GM12801 (cell line): ENCODE measurements around the gene SPTB.

Experiments
- TF ChIP-seq, protein P1 (sequence below): IDR thresholded peaks from one replicate; pipeline ENCODE4 v1.5.1; 2011; ENCODE audit warnings: control low read depth; ENCODE audit not compliant: insufficient read length; ENCODE audit errors: extremely low read depth

The SPTB gene

DNA sequence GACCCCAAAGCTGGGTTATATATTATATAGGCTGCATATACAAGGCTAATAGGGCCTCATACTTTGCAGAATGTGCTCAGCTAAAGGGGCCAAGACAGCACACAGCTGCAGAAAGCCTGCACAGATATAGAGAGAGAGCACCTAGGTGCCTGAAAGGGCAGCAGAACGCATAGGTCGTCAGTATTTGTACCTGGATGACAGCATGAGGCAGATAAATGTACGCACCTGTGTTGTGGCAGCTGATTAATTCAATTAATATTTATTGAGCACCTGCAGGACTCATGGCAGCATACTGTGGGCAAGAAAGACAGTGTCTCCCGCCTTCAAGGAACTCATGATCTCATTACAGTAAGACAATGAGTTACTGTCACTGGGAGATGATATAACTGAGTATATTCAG is 33.4 kb downstream of the SPTB start:
- TF ChIP-seq, protein P1, sequence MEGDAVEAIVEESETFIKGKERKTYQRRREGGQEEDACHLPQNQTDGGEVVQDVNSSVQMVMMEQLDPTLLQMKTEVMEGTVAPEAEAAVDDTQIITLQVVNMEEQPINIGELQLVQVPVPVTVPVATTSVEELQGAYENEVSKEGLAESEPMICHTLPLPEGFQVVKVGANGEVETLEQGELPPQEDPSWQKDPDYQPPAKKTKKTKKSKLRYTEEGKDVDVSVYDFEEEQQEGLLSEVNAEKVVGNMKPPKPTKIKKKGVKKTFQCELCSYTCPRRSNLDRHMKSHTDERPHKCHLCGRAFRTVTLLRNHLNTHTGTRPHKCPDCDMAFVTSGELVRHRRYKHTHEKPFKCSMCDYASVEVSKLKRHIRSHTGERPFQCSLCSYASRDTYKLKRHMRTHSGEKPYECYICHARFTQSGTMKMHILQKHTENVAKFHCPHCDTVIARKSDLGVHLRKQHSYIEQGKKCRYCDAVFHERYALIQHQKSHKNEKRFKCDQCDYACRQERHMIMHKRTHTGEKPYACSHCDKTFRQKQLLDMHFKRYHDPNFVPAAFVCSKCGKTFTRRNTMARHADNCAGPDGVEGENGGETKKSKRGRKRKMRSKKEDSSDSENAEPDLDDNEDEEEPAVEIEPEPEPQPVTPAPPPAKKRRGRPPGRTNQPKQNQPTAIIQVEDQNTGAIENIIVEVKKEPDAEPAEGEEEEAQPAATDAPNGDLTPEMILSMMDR = no peak

DNA sequence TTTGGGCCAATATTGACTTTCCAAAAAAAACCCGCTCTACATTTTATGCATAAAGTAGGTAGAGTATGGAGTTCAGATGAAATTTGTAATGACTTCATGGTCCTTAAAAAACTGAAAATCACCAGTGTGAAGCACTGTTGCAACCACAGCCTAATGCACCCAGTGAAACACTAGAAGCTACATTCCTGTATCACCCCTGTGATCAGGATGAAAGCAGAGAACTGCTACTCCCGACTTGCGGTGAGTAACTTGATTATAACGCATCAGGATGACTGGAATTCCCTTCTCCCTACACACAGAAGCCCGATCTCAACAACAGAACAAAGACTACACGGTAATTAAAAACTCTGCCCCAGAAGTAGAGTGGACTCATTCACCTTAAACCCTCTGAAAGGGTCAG is 33.8 kb downstream of the SPTB start:
- TF ChIP-seq, protein P1 = no peak

DNA sequence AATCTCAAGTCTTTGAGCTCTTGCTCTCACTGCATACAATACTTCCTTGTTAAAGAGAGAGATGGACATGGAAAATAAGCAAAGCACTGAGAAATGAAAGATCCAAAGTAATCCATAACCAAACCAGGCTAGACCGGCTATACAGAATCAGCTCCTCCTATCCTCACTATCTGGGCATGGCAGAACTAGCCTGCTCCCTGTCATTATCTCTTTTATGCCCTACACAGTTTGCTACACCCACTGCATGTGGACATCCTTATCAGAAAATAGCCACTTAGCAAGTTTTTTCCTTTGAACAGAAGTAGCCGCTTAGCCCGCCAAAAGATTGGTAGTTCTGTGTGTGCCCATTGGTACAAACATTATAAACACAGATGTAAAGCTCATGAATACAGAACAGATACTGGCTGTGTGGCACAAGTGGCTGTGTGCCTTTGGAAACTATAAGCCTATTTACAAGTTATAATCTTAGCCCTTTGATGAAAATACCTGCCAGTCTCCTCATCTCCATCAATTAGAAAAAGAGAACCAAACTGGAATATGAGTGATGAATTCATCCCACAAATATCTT is 34.7 kb downstream of the SPTB start:
- TF ChIP-seq, protein P1 = no peak

DNA sequence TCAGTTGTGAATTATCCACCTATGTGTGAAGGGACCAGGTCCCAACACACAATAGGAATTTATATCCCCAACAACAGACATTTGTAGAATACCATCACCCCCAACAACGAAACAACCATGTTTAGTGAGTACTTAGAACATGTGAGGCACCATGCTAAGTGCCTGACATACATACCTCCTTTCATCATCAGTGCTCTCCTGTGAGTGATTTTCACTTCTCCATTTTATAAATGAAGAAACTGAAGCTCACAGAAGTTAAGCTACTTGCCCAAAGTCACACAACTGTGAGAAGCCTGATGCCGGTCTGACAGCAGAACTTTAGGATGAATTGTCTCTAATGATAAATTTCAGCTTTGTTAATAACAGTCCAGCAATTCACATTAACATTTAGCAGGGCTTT is 35.4 kb downstream of the SPTB start:
- TF ChIP-seq, protein P1 = no peak

DNA sequence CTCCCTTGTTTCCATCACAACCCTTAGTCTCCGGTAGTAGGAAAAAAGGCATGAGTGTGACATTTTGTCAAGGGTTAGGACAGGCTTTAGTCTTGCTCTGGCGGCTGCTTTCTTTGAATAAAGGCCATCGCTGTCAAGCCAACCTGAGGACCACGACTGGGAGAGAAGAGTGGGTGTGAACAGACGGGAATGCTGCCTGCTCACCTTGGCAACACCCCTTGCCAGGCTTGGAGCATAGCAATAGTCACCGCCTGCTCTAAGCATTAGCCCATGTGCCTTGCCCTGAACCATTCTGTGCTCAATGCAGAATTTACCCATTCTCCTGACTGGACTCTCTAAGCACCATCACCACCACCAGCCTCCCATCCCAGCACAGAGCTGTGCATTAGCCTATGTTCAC is 36.2 kb downstream of the SPTB start:
- TF ChIP-seq, protein P1 = no peak

DNA sequence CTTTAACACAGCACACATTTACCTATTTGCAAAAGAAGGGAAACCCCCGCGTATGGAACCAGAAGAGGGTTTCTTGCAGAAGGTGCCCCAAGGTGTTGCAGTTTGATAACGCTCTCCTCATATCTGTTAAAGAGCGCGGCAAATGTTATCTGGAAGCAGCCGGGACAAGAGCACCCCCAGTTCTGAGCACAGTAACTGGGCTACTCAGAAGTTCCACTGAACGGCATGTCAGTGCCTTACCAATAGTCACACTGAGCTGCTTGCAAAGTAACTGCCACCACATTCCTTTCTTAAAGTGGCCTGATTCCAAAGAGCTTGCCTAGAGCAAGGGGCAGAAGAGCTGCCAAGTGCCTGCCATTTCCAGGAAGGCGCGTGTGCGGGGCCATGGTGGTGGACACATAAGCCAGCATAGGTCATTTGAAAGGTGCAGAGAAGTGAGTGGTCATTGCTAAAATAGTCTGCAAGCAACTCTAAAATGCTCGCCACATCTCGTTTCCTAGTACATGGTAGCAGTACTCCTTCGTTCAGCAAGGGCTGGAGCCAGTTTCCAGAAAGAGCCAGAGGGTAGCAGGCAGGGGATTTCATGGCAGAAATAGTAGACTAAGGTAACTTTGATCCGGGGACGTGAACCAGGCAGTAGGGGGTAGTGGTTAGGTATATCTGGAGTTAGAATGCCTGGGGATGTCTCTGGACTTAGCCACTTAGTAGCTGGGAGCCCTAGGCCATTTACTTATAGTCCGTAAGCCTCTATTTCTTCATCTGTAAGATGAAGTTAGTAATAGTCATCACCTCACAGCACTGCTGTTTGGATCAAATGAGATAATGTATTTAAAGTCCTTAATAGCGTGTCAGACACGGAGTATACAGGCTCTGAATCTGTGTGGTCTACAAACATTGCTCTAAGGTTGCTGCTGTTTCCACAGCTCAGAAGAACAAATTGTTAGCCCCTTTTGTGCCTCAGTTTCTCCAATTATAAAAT is 37.6 kb downstream of the SPTB start:
- TF ChIP-seq, protein P1 = no peak

DNA sequence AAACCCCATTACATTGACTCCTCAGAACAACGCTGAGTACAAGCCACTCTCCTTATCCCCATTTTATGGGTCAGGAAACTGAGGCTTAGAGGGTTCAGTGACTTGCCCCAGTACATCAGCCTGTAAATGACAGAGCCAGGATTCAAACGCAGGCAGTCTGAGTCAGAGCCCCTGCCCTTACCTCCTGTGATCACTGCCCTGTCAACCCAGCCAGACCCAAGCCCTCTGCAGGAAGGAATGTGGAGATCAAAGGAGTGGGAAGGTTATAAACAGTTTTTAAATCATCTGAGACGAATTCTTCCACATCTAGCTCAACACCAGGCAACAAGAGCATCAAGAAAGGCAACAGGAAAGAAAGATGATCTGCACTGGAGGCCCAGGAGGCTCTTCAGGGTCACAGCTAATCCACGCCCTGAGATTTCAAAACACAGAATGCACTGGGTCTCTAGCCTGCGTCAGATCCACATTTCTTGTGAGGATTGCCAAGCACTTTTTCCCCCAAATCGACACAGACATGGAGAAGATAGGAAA is 38.5 kb downstream of the SPTB start:
- TF ChIP-seq, protein P1 = no peak
